GM12874 (cell line): Measurements from ENCODE around the gene WDFY4.

Experiments used
- CTCF ChIP-seq: IDR thresholded peaks from 2 replicates; pipeline ENCODE4 v1.5.1; 2011; ENCODE audit warnings: low read depth, mild to moderate bottlenecking, control low read depth, low read length, moderate library complexity; ENCODE audit not compliant: insufficient read depth

Gene WDFY4

GRCh38 chr10:49025347-49025983 lies 340.8 kb downstream of the WDFY4 start:
- TF ChIP-seq CTCF = no peak

GRCh38 chr10:49028639-49029038 lies 344.0 kb downstream of the WDFY4 start:
- no peak for TF ChIP-seq CTCF

- TF ChIP-seq CTCF = no peak
These were observed 345.0 kb downstream of the WDFY4 start for GRCh38 chr10:49029666-49030065.
